ENCODE measurements around the gene LMX1A. TPM values are rescaled to one million over a fixed set of nuclear protein-coding genes. Genes with fewer than 3 reads are reported as not detected.

Gene LMX1A
- total RNA-seq, 1 donor from 2014 or later = not detected

- H3K4me3 ChIP-seq (ENCODE audit: low read depth, low read length) = no peak overlapping the region
- no peak for TF ChIP-seq CTCF (conservative IDR thresholded peaks at IDR 0.05; ENCODE audit: low read depth, low read length)
- no peak for DNase-seq (ENCODE audit: low read depth)
These were observed 12.3 kb downstream of the LMX1A start for GRCh38 chr1:165344198-165344597.

DNA sequence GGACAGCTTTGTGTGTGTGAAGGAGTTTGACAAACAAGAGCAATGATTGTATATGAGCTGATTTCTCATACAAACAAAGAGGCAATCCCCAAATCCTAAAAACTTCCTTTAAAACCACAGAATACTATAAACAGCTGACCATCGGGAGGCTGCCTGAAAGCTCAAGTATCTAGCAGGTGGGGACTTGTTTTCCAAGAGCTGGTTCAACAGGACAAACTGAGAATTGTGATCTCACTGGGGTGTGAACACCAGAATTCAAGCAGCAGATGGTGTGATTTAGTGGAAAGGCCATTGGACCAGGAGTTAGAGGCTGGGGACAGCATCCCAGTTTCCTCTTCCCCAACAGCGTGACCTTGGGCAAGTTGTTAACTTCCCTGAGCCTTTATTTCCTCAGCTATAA, 13.9 kb downstream of the LMX1A start:
- no peak for DNase-seq (ENCODE audit: low read depth)
- TF ChIP-seq CTCF (conservative IDR thresholded peaks at IDR 0.05; ENCODE audit: low read depth, low read length) = no peak
- H3K4me3 ChIP-seq (ENCODE audit: low read depth, low read length) = no peak overlapping the region

DNA sequence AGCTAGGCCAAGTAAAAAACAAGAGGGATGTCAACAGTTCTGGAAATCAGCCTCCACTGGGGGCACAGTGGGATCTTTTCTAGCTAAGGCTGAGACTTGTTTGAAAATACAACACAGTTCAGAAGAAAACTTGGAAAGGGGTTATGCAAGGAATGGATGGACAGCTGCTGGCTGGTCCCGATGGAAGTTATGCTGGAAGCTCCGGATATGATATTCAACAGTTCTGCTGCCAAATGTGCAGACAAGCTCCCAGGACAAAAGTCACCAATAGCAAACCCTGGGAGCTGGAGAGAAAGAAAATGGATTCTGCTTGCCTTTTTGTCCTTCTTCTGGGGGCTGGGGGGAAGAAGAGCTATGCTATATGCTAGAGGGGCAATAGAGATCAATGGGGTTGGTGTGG, 14.3 kb downstream of the LMX1A start:
- no peak for TF ChIP-seq CTCF (conservative IDR thresholded peaks at IDR 0.05; ENCODE audit: low read depth, low read length)
- no peak for DNase-seq (ENCODE audit: low read depth)
- no peak overlapping the region for H3K4me3 ChIP-seq (ENCODE audit: low read depth, low read length)

DNA sequence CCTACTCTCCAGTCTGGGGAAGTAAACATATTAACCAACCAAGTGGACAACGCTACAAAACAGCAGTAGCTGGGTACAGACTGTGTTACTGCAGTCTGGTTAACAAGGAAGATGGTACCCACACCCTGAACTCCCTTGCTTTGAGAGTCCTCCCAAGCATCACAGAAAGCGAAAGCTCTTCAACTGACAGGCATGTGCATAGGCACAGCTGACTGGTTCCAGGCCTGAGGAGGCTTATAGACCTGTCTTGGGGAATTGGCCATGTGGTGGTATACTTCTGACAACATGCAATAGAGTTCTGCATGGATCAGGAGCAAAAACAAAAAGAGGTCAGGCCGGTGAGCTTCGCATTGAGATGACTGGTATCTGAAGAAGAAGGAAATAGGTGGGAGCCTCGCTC, 17.4 kb downstream of the LMX1A start:
- no peak for TF ChIP-seq CTCF (conservative IDR thresholded peaks at IDR 0.05; ENCODE audit: low read depth, low read length)
- no peak for DNase-seq (ENCODE audit: low read depth)
- H3K4me3 ChIP-seq (ENCODE audit: low read depth, low read length) = no peak overlapping the region

- DNase-seq (ENCODE audit: low read depth) = no peak
- H3K4me3 ChIP-seq (ENCODE audit: low read depth, low read length) = no peak overlapping the region
These were observed 26.0 kb downstream of the LMX1A start for GRCh38 chr1:165330483-165330882.

GRCh38 chr1:165329104-165329503, 27.4 kb downstream of the LMX1A start:
- no peak overlapping the region for H3K4me3 ChIP-seq (ENCODE audit: low read depth, low read length)
- TF ChIP-seq CTCF (conservative IDR thresholded peaks at IDR 0.05; ENCODE audit: low read depth, low read length) = no peak
- no peak for DNase-seq (ENCODE audit: low read depth)

More at GRCh38 chr1:165330483-165330882, 26.0 kb downstream of the LMX1A start:
- TF ChIP-seq CTCF (conservative IDR thresholded peaks at IDR 0.05; ENCODE audit: low read depth, low read length) = no peak

- no peak overlapping the region for H3K4me3 ChIP-seq (ENCODE audit: low read depth, low read length)
- no peak for TF ChIP-seq CTCF (conservative IDR thresholded peaks at IDR 0.05; ENCODE audit: low read depth, low read length)
- no peak for DNase-seq (ENCODE audit: low read depth)
These were observed 28.4 kb downstream of the LMX1A start for GRCh38 chr1:165328136-165328535.

Measured in epithelial cell of proximal tubule (primary cell).